ENCODE results near the gene CHN2.

Gene CHN2

DNA sequence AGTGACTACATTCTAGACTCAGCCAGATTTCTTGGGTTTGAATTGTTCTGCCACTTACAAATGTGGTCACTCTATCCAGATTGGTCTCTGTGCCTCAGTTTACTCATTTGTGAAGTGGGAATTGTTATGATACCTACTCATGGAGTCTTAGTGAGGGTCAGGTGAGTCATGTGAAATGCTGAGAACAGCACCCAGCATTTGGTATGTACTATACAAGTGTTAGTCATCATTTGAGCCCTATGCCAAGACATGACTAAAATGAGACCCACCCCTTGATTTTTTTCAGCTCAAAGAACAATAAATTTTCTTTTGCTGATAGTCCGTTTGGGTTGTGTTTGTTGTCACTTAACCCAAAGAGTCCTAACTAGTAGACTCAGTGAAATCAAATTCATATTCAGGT is 92.8 kb downstream of the CHN2 start:
- DNase-seq = peak; percentile 82

- peak; percentile 29 for DNase-seq
These were observed 93.9 kb downstream of the CHN2 start for GRCh38 chr7:29288181-29289091.

DNA sequence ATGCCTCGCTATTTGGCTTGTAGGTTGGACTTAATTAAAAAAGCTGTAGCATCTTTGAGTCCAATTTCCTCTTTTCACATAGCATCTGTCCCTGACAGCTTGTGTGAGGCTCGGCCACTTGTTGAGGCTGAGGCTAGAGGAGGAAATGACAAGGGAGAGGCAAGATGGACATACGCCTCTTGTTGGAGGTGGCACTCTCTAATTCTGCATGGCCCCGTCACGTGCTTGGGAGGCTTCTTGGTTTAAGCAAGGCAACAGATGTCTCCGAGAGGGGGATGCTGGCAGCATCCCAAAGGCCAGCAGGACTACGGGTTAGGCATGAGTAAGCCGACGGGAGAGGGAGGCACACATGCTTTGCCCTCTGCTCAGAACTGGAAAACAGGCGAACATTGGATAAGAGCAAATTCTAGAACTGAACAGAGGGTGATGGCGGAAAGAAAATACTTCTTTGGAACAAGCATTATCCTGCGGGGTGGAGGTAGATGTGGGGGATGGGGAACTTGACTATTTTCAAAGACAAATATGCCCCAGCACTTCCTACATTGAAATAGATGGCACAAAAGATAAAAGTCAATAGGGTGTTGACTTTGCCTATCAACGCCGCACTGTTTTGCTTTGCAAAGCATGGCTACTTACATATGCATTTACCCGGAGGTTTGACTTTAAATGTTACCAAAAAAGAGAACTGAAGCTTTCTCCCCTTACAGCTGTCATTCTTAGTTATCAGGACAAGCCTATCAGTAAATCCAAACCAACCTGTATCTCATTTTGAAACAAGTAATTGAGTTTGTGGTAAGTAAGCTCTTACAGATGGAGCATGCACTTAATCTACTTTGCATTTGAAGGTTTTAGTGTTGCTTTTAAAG is 94.8 kb downstream of the CHN2 start:
- DNase-seq = peak; percentile 84

DNA sequence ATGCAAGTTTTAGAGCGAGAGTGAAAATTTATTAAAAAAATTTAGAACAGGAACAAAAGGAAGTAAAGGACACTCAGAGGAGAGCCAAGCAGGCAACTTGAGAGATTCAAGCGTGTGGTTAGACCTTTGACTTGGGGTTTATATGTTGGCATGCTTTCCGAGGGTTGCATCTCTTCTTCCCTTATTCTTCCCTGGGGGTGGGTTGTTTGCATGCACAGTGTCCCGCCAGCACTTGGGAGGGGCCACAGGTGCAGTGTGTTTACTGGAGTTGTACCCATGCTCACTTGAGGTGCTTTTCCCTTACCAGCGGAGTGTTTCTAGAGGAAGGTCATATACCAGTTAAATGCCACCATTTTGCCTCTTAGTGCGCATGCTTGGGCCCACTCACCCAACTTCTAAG is 96.3 kb downstream of the CHN2 start:
- no peak for DNase-seq

DNA sequence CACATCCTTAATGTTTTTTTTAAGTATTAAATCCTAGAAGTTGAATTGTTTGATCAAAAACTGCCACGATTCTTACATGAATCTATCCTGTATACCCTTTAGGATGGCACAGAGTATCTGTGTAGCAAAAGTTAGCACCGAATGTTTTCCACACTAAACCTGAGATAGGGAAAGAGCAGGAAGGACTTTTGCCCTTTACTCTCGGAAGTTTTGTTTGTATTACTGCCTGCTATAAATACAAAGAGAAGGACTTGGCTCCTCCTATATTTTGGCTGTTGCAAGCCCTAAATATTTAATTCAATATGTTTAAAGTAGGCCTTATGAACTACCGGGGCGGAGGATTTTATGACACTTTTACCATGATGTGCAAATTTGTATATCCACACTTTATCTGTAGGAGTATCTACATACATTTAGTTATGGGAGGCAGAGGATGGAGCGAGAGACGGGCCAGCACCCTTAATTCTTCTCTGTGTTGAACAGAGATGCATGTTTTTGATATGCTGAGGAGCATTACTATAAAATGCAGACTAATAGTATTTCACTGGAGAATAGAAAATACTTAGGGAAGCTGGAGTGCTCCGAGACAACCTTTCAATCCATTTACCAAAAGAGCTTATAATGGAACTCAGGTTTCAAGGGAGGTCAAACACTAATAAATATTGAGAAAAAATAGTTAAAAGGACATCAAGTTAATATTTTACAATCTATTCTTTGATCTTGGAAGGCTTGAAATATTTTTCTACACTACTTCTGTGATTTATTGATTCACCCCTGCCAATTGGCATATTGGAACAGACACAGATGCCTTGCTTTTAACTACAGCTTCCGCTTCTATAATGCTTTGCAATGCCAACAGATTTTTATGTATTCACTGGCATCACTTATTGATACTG is 97.4 kb downstream of the CHN2 start:
- no peak for DNase-seq

DNA sequence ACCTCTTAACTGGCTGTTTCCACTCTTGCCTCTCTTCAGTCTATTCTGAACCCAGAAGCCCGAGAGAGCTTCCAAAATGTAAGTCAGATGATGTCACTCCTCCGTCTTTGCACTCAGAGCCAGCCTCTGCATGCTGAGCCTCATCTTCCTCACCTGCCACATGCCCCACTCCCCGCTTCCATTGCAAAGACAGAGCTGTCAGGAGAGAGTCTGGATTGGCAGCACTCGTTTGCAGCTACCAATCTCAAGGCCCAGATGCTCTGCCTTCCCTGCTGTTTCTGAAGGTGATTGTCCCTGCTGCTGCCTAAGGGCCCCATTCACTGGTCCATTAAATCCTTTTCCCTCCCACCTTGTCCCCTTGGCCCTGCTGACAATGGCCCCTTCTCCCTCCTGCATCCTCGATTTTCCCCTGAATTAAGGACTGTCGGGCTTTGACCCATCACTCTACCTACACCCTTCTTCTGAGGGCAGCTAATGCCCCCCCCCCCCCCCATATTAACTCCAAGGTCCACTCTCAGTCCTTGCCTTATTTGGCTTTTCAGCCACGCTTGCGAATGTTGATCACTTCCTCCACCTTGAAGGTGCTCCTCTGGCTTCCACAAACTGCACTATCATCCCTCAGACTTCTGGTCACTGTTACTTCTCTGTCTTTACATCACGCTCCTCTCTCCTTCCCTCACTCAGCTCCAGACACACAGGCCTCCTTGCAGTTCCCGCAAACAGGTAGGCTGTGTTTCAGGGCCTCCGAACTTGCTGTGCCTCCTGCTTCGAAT is 98.5 kb downstream of the CHN2 start:
- no peak for DNase-seq

DNA sequence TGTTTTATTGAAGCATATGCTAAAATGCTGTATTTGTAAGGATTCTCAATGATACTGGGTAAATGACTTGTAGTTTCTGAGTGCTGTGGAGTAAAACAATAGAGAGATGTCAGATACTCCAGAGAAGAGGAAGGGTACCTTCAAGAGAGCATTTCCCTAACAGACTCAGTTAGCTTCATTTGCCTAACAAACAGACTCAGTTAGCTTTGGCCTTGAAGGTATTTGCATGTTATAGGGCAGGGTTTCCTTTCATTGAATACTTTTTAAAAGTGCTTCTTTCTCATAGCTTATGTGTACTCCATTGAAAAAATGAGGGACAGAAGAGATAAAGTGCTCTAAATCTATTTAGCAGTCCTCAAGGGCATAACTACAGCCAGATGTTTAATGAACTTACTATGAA is 101.8 kb downstream of the CHN2 start:
- DNase-seq = no peak

- no peak for DNase-seq
These were observed 102.8 kb downstream of the CHN2 start for GRCh38 chr7:29297194-29297890.

DNA sequence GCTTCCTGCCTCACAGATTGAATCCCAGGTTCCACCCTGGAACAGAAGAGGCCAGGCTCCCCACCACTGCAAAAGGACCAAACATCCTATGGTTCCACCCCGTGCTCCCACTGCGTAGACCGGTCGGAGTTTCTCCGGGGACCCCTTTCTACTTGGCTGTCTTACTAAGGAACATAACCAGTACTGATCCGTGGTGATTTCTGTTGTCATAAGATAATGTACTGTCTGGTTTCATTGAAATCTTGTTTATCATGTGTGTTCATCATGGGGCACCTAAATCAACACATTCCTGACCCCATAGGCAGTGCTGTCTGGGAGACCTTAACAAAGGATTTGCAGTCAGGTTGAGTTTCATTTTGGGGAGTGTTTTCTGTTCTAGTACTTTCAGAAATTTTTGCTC is 104.5 kb downstream of the CHN2 start:
- no peak for DNase-seq

- DNase-seq = peak; percentile 78
These were observed 105.5 kb downstream of the CHN2 start for GRCh38 chr7:29300026-29300480.

DNA sequence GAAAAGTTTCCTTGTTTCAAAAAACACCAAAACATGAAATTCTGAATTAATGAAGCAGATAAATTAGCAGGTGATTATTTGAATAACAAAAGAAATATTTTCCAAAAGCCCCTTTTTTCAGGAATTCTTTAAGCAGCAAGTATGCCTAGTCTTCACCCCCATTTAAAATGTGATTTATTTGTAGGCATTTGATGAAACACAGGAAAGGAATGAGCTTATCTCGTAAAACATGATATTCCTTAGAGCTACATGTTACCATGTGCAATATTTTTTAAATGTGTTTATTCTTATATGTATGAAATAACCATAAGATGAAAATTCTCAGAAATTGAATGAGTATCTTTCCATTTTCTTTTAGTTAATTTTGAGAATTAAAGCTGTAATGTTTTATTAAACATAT is 106.1 kb downstream of the CHN2 start:
- no peak for DNase-seq

- DNase-seq = no peak
These were observed 108.3 kb downstream of the CHN2 start for GRCh38 chr7:29302666-29303395.

DNA sequence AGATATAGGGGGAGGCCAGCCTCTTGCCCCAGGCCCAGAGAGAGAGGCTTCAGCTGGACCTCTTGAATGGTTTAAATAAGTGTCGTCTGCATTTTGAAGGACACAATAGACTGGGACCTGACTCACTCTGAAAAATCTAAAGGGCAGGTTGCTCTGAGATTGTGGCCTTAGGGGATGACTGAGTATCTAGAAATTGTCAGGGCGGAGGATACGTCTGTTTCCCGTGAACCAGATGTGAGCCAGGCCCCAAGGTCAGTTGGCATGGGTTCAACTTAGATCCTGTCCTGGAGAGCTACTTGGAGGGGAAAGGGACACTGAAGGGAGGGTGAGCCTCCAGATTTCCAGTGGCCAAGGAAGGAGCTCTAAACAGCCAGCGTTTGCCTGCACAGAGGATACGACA is 110.2 kb downstream of the CHN2 start:
- DNase-seq = no peak

DNA sequence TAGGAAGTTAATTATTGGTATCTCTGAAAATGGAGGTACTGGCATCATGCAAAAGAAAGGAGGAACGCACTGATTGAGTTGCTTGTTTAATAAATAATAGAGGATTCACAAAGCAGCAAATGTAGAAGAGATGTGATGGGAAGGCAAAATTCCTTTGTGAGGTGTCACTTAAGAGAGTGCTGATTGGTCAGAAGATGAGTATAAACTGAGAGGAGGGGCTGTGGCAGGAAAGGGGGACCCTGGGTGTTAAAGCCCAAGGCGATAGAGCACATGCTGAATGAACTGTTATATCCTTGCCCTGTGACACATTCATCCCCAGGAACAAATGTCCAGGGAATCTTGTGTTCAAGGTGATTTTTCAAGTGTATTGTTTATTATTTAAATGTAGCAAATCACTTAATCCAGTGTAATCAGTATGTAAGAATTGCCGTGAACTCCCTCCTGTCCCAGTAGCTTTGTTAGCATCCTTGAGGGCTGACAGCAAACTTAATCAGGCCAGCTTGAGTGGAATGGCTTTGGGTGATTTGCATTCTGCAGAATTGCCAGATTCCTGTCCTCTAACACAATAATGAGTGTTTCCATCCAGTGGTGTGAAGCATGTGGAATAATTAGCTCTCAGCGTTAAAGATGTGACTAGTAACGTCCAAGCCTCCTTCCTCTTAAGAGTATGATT is 111.9 kb downstream of the CHN2 start:
- no peak for DNase-seq

GRCh38 chr7:29308424-29308823 is 113.8 kb downstream of the CHN2 start:
- no peak for DNase-seq

- no peak for DNase-seq
These were observed 114.7 kb downstream of the CHN2 start for GRCh38 chr7:29309041-29309854.

GRCh38 chr7:29310625-29311024 is 116.0 kb downstream of the CHN2 start:
- no peak for DNase-seq

DNA sequence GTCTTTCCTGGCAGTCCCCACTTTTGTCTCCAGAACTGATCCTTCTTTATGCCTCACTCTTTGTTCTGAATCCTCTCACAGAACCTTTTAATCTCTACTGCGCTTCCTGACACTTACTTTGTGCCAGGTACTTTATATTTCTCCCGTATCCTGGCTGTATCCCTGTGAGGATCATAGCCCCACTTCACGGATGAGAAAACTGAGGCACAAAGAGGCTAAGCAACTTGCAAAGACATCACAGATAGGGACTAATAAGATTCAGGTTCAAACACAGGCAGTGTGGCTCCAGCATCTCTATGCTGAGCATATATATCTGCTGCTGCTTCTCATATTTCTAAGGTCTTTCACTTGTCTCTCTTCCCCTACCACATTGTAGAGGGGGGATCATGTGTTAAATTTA is 116.7 kb downstream of the CHN2 start:
- DNase-seq = no peak

DNA sequence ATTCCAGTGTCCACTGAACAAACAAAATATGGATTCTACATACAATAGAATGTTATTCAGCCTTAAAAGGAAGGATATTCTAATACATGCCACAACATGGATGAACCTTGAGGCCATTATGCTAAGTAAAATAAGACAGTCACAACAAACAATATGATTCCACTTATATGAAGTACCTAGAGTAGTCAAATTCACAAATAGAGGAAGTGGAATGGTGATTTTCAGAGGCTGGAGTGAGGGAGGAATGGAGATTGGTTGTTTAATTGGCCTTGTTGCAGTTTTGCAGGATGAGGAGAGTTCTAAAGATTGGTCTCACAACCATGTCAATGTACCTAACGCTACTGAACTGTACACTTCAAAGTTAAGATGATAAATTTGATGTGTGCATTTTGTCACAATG is 119.6 kb downstream of the CHN2 start:
- DNase-seq = no peak

All from fibroblast of skin of scalp (primary cell).